NCI-H1930 (cell line): ENCODE results near the gene PLEKHG4B.

ENCODE experiments used
- DNase-seq, 2 experiments: peaks; one replicate each; lab custom pipeline; 2025; lab: John Stamatoyannopoulos, UW

The PLEKHG4B gene

GRCh38 chr5:76358-77169 lies 15.4 kb upstream of the PLEKHG4B start:
- no peak for DNase-seq

GRCh38 chr5:77170-77501 lies 14.8 kb upstream of the PLEKHG4B start:
- DNase-seq = no peak

GRCh38 chr5:77546-77945 lies 14.4 kb upstream of the PLEKHG4B start:
- DNase-seq = no peak

- DNase-seq = peak in 1 of 2 experiments; percentile 27
These were observed 13.8 kb upstream of the PLEKHG4B start for GRCh38 chr5:77957-78804.

- DNase-seq = no peak
These were observed 13.2 kb upstream of the PLEKHG4B start for GRCh38 chr5:78805-79149.

- no peak for DNase-seq
These were observed 12.7 kb upstream of the PLEKHG4B start for GRCh38 chr5:79263-79662.

GRCh38 chr5:79821-80220 lies 12.1 kb upstream of the PLEKHG4B start:
- DNase-seq = no peak

GRCh38 chr5:81391-82021 lies 10.5 kb upstream of the PLEKHG4B start:
- DNase-seq = no peak

- no peak for DNase-seq
These were observed 9.9 kb upstream of the PLEKHG4B start for GRCh38 chr5:82097-82496.

- DNase-seq = no peak
These were observed 9.4 kb upstream of the PLEKHG4B start for GRCh38 chr5:82570-82969.

- DNase-seq = no peak
These were observed 8.9 kb upstream of the PLEKHG4B start for GRCh38 chr5:83029-83428.

GRCh38 chr5:85334-85995 lies 6.5 kb upstream of the PLEKHG4B start:
- no peak for DNase-seq

- no peak for DNase-seq
These were observed 2.4 kb upstream of the PLEKHG4B start for GRCh38 chr5:89337-90286.

GRCh38 chr5:90590-91547 lies 1.1 kb upstream of the PLEKHG4B start:
- DNase-seq = no peak

GRCh38 chr5:92401-93220 lies 643 bp downstream of the PLEKHG4B start:
- DNase-seq = no peak

- no peak for DNase-seq
These were observed 1.4 kb downstream of the PLEKHG4B start for GRCh38 chr5:93221-93980.

- DNase-seq = no peak
These were observed 2.3 kb downstream of the PLEKHG4B start for GRCh38 chr5:94113-94892.
